DMS114 treated with DMSO at 0.1 percent for 48 hours (cell line): ENCODE measurements around the gene SLC25A17.
"Not testable (repeated sequence)": the region's sequence is repeated elsewhere in the genome, so short reads cannot be mapped to it uniquely, and the experiment has no call there.

Experiments
- DNase-seq: peaks from one replicate; lab custom pipeline; 2025; ENCODE audit not compliant: unreplicated experiment; lab: John Stamatoyannopoulos, UW

The SLC25A17 gene

DNA sequence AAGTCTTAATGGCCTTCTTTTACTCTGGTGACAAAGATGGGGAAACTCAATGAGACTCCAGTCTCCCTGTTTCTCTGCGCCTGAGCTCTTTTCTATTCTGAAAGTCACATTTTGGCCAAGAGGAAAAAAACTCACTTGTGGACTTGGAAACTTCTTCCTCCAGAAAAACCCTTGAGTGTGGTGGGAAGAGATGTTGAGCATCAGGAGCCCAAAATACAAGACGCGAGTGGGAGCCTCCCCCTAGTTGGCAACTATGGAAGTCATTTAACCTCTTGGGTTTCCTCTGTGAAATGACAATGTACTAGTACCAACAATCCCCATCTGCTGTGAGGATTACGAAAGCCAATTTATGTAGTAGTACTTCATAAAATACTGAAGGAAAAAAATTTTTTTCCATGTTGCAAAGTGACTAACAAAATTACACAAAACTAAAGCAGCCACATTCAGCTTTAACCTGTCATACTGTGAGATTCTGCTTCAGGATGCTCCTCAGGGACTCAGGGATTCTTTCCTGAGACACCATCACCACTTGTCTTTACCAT, 524 bp upstream of the SLC25A17 start:
- peak; percentile 34 for DNase-seq

DNA sequence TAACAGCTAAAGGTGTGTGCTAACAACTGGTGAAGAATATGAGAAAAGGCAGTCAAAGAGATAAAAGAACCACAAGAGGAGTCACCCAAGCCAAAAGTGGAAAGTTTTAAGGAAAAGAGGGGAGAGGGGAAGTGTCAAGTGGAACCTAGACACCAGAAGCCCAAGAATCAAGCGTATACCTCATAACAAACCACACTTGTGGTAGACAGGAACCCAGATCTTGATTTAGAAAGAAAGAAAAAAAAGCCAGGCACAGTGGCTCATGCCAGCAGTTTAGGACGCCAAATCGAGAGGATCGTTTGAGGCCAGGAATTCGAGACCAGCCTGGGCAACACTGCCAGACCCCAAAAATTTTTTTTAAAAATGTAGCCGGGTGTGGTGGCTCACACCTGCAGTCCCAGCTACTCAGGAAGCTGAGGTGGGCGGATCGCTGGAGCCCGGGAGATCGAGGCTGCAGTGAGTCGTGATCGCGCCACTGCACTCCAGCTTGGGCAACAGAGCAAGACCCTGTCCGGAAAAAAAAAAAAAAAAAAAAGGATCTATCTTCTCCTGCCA, 877 bp downstream of the SLC25A17 start:
- no peak for DNase-seq

DNA sequence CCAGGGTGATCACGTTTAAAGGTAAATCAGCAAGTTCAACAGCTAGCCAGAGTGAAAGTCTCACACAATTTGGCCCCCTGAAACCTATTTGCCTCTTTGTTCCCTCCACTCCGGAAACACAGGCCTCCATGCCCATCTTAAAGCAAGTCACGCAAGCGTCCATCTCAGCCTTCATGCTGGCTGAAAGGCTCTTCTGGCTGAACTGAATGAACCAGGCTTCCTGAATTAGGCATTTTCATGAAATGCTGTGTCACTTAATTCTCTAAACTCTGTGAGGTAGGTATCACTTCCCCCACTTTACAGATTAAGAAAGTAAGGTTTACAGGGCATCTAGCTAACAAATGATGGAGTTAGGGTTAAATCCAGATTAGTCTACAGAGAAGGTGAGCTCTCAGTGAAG, 1.4 kb downstream of the SLC25A17 start:
- no peak for DNase-seq

DNA sequence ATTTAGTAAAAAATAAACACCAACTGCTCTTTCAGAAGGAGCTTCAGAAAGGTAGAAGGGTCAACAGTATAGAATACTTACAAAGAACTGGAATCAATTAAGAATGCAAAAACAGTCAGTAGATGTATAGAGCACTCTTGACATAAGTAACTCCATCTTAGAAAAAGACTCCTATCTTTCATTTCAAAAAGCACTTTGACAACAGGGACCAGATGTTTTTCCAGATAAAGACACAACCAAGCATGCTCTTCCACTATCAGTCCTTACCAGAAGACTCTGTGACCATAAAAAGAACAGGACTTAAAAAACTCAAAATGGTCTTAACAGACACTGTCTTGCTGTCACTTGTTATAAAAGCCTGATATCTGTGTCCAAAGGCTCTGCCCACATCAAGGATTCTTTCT, 5.2 kb downstream of the SLC25A17 start:
- DNase-seq = no peak

DNA sequence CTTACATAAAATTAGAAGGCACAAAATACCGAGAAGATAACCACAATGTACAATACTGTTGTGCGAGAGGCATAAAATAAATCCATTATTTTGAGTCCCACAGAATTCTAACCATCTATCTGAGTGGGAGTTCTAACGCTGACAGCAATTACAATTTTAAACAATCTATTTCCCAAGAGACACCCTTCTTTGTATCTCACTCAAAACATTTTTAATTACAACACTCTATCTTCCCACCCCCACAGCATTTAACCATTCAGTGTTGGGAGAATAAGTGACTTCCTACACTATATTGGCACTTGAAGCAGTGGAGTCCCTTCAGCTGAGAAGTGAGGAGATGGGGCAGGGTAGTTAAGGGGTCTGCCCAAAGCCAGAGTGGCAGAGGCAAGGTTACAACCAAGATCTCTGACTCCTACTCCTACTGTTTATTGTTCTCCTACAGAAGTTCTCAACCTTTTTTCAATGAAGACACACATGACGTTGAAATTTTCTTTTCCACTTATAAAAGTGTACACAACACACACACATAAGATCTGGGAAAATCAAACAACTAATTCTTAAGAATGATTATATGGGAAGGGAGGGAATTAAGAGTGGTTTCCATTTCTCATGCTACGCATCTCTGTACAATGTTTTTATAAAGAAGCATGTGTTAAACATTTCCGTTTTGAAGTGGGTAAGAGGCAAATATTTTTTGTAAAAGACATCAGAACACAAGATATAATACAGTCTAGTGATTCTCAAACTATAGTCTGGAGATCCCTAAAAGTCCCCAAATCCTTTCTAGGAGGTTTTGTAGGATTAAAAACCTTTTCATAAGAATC, 10.9 kb downstream of the SLC25A17 start:
- DNase-seq = no peak

DNA sequence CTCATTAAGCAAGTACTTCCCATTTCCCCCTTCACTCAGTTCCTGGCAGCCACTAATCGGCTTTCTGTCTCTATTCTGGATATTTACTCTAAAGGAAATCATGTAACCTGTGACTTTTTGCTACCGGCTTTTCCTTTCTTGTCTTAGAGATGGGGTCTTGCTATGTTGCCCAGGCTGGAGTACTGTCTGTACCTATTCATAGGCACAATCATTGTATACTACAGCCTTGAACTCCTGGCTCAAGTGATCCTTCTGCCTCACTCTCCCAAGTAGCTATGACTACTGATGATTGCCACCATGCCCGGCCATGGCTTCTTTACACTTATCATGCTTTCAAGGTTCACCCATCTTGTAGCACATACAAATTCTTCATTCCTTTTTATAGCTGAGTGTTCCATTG, 12.4 kb downstream of the SLC25A17 start:
- DNase-seq = no peak

DNA sequence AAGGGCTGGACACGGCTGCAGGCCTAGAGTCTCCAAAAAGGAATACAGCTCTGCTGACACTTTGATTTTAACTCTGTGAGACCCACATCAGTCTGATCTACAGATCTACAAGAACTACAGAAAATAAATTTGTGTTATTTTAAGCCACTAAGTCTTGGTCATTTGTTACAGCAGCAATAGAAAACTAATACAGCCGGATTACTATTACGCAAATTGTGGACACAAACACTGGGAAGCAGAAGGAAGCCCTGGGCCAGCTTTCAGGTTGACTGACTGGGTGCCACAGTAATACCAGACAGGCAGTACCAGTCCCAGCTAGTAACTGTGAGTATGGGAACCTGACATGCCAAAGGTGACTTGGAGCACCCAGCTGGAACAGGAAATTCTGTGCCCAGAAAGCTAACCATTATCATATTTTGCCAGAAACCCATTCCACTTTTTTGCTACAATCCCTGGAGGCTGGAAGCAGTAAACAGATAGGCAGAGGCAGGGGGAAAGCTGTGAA, 13.4 kb downstream of the SLC25A17 start:
- no peak for DNase-seq

DNA sequence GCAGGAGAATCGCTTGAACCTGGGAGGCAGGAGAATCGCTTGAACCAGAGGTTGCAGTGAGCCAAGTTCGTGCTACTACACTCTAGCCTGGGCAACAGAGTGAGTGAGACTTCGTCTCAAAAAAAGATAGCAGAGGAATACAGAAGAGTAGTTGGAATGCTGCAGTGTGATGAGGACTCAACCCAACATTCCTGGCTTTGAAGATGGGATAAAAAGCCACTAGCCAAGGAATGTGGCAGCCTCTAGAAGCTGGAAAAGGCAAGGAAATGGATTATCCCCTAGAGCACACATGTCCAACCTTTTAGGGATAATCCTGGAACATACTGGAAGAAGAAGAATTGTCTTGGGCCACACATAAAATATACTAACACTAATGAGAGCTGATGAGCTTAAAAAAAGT, 13.9 kb downstream of the SLC25A17 start:
- DNase-seq = no peak

DNA sequence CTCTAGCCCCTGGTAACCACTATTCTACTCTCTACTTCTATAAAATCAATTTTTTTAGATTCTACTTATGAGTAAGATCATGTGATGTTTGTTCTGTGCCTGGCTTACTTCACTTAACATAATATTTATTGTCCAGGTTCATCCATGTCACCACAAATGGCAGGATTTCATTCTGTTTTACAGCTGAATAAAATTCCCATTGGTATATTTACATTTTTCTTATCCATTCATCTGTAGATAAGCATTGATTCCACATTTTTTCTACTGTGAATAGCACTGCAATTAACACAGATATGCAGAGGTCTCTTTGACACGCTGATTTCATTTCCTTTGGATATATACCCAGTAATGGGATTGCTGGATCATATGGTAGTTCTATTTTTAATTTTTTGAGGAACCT, 15.8 kb downstream of the SLC25A17 start:
- DNase-seq = no peak

DNA sequence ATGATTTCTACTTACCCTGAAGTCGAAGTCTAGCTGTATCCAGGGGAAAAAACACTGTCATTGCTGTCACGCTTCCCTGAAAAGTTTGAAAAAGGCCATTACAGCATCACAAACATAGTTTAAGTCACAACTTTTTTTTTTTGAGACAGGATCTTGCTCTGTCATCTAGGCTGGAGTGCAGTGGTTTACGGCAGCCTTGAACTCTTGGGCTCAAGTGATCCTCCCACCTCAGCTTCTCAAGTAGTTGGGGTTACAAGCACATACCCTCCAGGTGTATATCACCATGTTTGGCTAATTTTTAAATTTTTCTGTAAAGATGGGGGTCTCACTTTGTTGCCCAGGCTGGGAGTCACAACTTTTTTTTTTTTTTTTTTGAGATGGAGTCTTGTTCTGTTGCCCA, 20.1 kb downstream of the SLC25A17 start:
- DNase-seq = no peak

DNA sequence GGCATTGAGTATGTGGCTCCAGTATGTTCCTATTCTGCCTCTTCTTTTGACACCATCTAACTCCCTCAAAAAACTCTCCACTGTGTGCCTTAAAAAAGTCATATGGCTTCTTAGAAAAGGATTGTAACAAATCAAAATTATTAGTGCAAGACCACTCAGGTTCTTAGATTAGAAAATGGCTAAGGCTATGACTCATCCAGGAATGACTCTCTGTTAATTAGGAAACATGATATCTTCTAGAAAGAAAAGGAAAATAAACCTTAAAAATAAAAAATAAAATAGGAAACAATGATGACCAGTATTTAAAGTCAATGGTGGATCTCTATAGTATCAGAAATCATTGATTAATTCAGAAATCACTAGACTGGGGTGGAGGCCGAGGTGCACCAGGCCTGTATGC, 21.7 kb downstream of the SLC25A17 start:
- DNase-seq = no peak

DNA sequence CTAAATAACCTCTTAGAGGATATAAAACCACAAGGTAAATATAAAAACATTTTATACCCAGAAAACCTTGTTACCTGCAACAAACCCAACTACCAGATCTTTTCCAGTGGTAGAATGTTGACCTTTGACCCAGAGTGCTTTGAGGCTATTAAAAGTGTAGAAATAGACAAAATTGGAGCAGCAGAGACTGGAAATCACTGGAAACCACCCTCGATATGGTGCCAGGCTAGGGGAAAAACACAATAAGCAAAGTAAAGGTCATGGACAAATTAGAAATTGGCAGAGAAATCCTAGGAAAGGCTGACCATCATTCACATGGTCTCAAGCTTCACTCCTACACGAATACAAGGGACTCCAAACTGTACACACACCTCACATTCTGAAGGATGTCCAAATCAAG, 26.7 kb downstream of the SLC25A17 start:
- no peak for DNase-seq

DNA sequence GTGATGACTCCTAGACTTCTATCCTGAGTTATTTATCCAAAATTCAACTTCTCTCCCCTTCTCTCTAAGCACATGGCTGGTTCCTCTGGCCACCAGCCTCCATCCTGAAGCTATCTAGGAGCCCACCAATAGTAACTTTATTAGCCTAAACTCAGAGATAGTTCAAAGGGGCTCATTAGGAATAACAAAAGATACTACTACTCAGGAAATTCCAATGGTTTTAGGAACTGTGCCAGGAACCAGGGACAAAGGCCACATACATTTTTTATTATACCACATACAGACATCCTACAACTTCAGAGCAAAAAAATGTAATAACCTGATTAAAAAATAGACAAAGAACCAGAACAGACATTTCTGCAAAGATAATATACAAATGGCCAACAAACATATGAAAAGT, 27.9 kb downstream of the SLC25A17 start:
- DNase-seq = no peak

DNA sequence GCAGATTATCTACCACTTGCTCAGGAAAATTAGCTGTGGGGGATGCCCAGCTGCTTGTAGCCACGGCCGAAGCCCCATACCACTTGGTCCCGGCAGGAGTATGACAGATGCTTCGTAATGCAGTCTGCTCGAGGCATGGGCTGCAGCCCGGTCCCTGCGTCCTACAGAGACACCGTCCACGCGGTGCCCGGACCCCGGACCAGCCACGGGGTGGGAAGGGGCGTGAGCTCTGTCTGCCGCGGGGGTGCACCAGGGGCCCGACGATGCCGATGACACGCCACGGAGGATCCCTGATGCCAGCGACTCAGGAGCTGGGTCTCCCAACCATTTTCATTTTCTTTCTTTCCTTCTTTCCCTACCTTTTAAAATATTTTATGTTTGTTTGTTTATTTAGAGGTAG, 30.0 kb downstream of the SLC25A17 start:
- no peak for DNase-seq

DNA sequence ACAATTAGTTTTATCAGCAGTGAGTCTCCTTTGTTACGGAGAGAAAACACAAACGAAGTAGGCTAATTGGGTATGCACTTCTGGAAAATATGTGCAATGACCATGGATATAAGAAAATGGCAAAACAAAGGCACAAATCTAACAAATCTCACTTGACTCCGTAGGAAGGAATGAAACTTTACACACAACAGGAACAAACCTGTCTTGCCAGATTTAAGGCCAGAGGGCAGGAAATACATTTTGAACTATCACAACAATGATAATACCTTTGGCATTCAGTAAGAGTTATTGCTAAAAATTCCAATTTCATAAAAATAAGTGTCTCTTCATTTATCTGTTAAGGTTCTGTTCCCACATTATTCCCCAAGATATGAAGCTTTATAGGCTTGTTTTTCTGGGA, 36.6 kb downstream of the SLC25A17 start:
- DNase-seq = no peak

DNA sequence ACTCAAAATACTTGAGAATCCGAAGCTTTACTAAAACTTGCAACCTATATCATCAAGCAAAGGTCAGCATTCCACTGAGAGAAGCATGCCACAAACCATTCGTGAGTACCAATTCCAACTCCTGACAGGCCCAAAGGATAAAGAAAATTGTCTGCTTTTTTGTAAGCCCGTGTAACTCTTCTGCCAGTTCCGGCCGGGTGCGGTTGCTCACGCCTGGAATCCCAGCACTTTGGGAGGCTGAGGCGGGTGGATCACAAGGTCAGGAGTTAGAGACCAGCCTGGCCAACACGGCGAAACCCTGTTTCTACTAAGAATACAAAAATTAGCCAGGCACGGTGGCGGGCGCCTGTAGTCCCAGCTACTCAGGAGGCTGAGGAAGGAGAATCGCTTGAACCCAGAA, 37.4 kb downstream of the SLC25A17 start:
- not testable (repeated sequence) for DNase-seq

DNA sequence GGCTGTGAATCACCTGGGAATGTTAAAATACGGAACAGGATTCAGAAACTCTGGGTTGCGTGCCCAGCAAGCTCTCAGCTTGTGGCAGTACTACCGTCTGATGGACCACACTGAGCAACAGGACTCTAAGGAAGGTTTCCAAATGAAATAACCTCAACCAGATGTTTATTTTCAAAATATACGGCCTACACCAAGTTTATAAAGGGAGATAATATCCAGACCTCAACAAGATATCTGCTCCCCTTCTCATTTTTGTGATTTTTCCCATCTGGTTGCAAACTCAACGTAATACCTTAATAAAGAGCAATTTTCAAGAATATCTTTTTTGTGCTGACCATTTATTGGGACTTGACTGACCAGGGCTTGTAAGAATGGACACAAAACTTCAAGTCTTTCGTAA, 49.4 kb downstream of the SLC25A17 start:
- DNase-seq = no peak

DNA sequence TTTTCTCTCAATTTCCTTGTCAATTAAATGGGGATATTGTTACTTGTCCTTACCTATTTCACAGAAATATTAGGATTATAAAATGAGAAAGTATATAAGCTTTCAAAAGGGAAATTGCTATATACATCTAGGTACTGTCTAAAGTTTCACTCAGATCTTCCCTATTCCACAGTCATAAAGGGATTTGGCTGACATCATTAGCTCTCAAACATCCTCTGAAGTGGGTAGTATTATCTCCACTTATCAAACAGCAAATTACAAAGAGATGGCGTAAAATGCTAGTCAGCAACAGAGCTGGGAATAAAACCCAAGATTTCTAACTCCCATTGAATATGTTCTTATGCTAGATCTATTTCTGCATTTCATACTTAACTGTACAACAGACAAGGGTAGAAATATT, 50.9 kb downstream of the SLC25A17 start:
- DNase-seq = no peak

DNA sequence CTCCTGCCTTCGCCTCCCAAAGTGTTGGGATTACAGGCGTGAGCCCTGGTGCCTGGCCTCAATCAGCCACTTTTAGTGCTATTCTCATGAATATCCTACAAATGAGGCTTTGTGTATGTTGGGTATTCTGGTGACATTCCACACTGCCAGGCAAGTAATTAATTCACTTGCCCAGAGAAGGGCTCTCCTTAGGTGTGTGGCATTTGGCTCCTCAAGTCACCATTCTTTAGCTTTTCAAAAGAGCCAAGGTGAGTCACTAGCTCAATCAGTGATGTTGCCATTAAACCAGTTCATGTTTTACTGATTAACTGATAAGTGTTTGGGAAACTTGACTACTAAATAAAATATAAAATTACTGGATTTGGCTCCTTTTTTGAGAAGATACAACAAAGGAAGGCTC, 52.2 kb downstream of the SLC25A17 start:
- DNase-seq = no peak

DNA sequence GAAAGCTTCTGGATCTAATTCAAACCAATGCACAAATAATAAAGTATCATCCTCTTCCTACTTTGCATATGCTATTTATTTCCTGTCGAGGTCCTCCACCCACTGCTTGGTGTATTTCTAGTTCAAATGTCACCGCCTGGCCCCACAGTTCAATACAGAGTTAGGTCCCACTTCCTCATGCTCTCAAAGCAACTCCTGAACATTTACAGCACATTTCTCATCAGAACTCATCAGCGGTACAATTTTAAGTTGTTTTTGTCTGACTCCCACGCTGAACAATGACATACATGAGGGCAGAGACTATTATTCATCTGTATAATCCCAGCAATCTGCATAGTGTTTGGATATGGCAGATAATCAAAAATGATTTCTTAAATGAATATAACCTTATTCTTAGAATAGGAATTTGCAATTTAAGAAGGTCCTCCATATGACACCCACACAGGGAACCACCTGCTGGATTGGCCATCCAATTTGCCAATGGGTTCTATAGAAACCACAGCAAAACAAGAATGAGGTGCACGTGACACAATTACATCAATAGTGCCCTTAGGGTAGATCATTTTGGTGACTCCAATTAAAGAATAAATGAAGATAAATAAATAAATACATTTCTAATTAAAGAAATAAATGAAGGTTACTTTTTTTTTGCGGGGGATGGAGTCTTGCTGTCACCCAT, 54.2 kb downstream of the SLC25A17 start:
- DNase-seq = no peak

DNA sequence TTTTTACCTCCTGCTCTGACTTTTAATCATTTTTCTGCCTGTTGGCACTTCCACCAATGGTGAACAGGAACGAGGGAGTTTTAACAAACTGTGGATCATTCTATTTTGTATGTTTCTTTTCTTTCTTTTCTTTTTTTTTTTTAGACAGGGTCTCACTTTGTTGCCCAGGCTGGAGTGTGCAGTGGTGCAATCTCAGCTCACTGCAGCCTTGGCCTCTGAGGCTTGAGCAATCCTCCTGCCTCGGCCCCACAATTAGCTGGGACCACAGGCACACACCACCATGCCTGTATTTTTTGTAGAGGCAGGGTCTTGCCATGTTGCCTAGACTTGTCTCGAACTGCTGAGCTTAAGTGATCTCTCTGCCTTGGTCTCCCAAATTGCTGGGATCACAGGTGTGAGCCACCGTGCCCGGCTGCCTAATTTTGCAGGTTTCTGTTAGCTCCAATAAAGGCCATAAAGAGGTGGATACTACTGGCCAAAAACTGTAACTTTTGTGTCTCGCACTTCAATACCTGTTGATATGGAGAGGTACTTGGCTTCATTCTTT, 59.8 kb downstream of the SLC25A17 start:
- no peak for DNase-seq

DNA sequence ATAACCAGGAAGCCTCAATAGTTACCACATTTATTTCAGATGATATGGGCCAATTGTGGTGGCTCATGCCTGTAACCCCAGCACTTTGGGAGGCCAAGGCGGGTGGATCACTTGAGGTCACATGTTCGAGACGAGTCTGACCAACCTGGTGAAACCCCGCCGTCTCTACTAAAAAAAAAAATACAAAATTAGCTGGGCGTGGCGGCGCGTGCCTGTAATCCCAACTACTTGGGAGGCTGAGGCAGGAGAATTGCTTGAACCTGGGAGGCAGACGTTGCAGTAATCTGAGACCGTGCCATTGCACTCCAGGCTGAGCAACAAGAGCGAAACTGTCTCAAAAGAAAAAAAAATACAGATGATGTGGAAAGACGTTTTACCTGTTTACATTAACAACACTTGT, 60.3 kb downstream of the SLC25A17 start:
- DNase-seq = not testable (repeated sequence)
